Sigmoid colon (tissue), 4 donors: ENCODE data around the gene GSTM5.

ENCODE experiments used
- POLR2A ChIP-seq, 2 donors: fragments of 450-650 bp; IDR thresholded peaks; one replicate each; pipeline ENCODE4 v1.6.1; 2016; ENCODE audit warnings: antibody characterized with exemption in 2 of 2, mild to moderate bottlenecking in 2 of 2, moderate library complexity in 2 of 2
- POLR2AphosphoS5 ChIP-seq, 4 donors: sonication (generic); formaldehyde crosslinking; IDR thresholded peaks; one replicate each; pipeline ENCODE4 v1.6.1; 2017; ENCODE audit warnings: antibody characterized with exemption in 4 of 4

DNA sequence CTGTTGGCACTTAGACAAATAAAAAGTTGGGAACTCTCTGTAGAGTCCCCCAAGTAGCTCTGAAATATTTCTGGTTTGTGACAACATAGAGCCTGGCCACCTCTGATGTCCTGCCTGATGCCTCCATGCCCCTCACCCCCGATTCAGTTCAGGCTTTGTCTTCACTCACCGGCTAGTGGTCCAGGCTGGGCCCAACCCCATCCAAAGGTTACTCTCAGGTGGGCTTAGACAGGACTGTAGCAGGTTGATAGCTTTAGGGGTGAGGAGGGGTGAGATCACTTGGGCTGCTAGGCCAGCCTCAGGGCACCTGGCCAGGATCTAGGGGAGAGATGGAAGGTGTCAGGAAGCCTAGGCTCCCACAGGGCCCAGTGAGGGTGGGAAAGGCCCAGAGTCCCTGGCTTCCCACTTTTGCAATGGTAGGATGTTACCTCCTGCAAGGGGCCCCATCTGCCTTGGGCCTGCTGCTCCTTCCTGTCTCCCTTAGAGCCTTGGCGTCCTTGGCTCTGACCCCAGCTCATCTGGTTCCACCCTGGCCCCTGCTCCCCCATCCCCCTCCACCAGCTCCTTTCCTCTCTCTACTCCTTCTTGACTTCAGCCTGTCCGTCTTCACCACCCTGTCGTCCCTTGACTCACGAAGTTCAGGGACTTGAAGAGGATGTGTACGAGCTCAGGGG, 44.9 kb downstream of the GSTM5 start:
- TF ChIP-seq POLR2AphosphoS5 (IDR thresholded peaks at IDR 0.05) (no peak), POLR2A (IDR thresholded peaks at IDR 0.05) (no peak)
